Activated CD4-positive, alpha-beta memory T cell treated with anti-CD3 and anti-CD28 coated beads for 36 hours (primary cell): ENCODE measurements around the gene FIGNL1. TPM values are rescaled to one million over a fixed set of nuclear protein-coding genes. Genes with fewer than 3 reads are reported as not detected.
A peak's percentile ranks its signal among the peaks of the same experiment; 100 is the strongest.

Experiments
- CTCF ChIA-PET: fragments of 350-600 bp; sonication (Branson Sonifier 250); formaldehyde crosslinking; loops from one replicate; lab custom pipeline; 2021; ENCODE audit warnings: antibody characterized with exemption, inconsistent platforms; lab: Charles Lee
- POLR2A ChIA-PET: fragments of 350-600 bp; sonication (Branson Sonifier 250); formaldehyde crosslinking; loops from one replicate; lab custom pipeline; 2021; ENCODE audit warnings: antibody characterized with exemption; lab: Charles Lee
- DNase-seq: peaks from one replicate; pipeline ENCODE4 v3.0.0-alpha.2; 2020
- H3K27ac Mint-ChIP-seq: one replicate; pipeline ENCODE4 v1.8.0; 2021; ENCODE audit warnings: mixed read lengths
- H3K27me3 Mint-ChIP-seq: one replicate; pipeline ENCODE4 v1.8.0; 2021; ENCODE audit warnings: mixed read lengths
- H3K36me3 Mint-ChIP-seq: one replicate; pipeline ENCODE4 v1.8.0; 2021; ENCODE audit warnings: mixed read lengths
- H3K4me1 Mint-ChIP-seq: one replicate; pipeline ENCODE4 v1.8.0; 2021; ENCODE audit warnings: low read depth, mixed read lengths
- H3K4me3 Mint-ChIP-seq: one replicate; pipeline ENCODE4 v1.8.0; 2021; ENCODE audit warnings: mild to moderate bottlenecking, mixed read lengths
- H3K9me3 Mint-ChIP-seq: one replicate; pipeline ENCODE4 v1.8.0; 2021; ENCODE audit warnings: mixed read lengths
- intact Hi-C: fragments of 100-400 bp; cut with micrococcal nuclease; formaldehyde crosslinking; loops from one replicate; pipeline ENCODE4 v1.15.1; 2023
- total RNA-seq, 2 experiments: library from RNA; stranded (reverse); gene quantifications; one replicate each; pipeline ENCODE4 v1.2.3, GENCODE V29; 2021

Gene FIGNL1
- total RNA-seq, 2 experiments from 2014 or later: 46.2 to 49.0 TPM

- H3K27me3 Mint-ChIP-seq: no peaks in the 10 kb centered on the region
- CTCF ChIA-PET: interaction anchor here (1.3 to 1.5 kb wide), 2 partner anchors 8 to 204 kb away, joined by 3 read pairs; no protein-coding TSS in a partner anchor
- H3K4me1 Mint-ChIP-seq: peaks cover 44% of the 10 kb centered on the region
- DNase-seq: no peak
- POLR2A ChIA-PET: no interaction called here
- intact Hi-C loops: no loop called here
- H3K4me3 Mint-ChIP-seq: no peak overlapping the region
- H3K36me3 Mint-ChIP-seq: peaks cover 1% of the 10 kb centered on the region
- no peaks in the 10 kb centered on the region for H3K9me3 Mint-ChIP-seq
- H3K27ac Mint-ChIP-seq: no peak overlapping the region
These were observed 40.0 kb downstream of the FIGNL1 start for GRCh38 chr7:50409856-50410745.

GRCh38 chr7:50406935-50407334, 43.2 kb downstream of the FIGNL1 start:
- H3K4me3 Mint-ChIP-seq: no peak overlapping the region

GRCh38 chr7:50405221-50405620, 44.9 kb downstream of the FIGNL1 start:
- H3K9me3 Mint-ChIP-seq: no peaks in the 10 kb centered on the region
- H3K36me3 Mint-ChIP-seq: peaks cover 41% of the 10 kb centered on the region
- ChIA-PET POLR2A (no interaction called here), CTCF (interaction anchor here (1.0 to 3.2 kb wide), 3 partner anchors 11 to 31 kb away, joined by 3 to 11 read pairs (median 3); no protein-coding TSS in a partner anchor)
- intact Hi-C loops: no loop called here
- H3K4me1 Mint-ChIP-seq: peaks cover 80% of the 10 kb centered on the region
- no peak overlapping the region for H3K4me3 Mint-ChIP-seq
- H3K27me3 Mint-ChIP-seq: no peaks in the 10 kb centered on the region
- no peak for DNase-seq
- H3K27ac Mint-ChIP-seq: peak overlapping the region; percentile 63

More at GRCh38 chr7:50406935-50407334, 43.2 kb downstream of the FIGNL1 start:
- intact Hi-C loops: no loop called here
- H3K36me3 Mint-ChIP-seq: peaks cover 24% of the 10 kb centered on the region
- peaks cover 76% of the 10 kb centered on the region for H3K4me1 Mint-ChIP-seq
- peak overlapping the region; percentile 9 for H3K27ac Mint-ChIP-seq
- ChIA-PET POLR2A (interaction anchor here (1.0 kb wide), 1 partner anchor 9 kb away, joined by 5 read pairs; no protein-coding TSS in a partner anchor), CTCF (interaction anchor here (1.2 to 3.2 kb wide), 3 partner anchors 11 to 314 kb away, joined by 5 to 11 read pairs (median 7); partner anchors contain the start of gene ZPBP)
- no peaks in the 10 kb centered on the region for H3K27me3 Mint-ChIP-seq
- no peaks in the 10 kb centered on the region for H3K9me3 Mint-ChIP-seq
- DNase-seq: no peak

GRCh38 chr7:50404392-50404791, 45.8 kb downstream of the FIGNL1 start:
- CTCF ChIA-PET: interaction anchor here (1.2 to 1.9 kb wide), 3 partner anchors 12 to 199 kb away, joined by 3 to 11 read pairs (median 3); no protein-coding TSS in a partner anchor
- H3K36me3 Mint-ChIP-seq: peaks cover 49% of the 10 kb centered on the region
- no peak overlapping the region for H3K4me3 Mint-ChIP-seq
- peak overlapping the region; percentile 49 for H3K27ac Mint-ChIP-seq
- peaks cover 81% of the 10 kb centered on the region for H3K4me1 Mint-ChIP-seq
- intact Hi-C loops: no loop called here
- POLR2A ChIA-PET: no interaction called here
- no peak for DNase-seq
- no peaks in the 10 kb centered on the region for H3K9me3 Mint-ChIP-seq
- H3K27me3 Mint-ChIP-seq: no peaks in the 10 kb centered on the region

- intact Hi-C loops: no loop called here
- DNase-seq: no peak
- ChIA-PET CTCF (interaction anchor here (3.5 kb wide), 1 partner anchor 17 kb away, joined by 20 read pairs; no protein-coding TSS in a partner anchor), POLR2A (no interaction called here)
- Mint-ChIP-seq H3K27ac (no peak overlapping the region), H3K4me3 (no peak overlapping the region), H3K27me3 (no peaks in the 10 kb centered on the region), H3K4me1 (peaks cover 83% of the 10 kb centered on the region), H3K9me3 (no peaks in the 10 kb centered on the region), H3K36me3 (peaks cover 80% of the 10 kb centered on the region)
These were observed 50.0 kb downstream of the FIGNL1 start for GRCh38 chr7:50400114-50400513.

- Mint-ChIP-seq H3K9me3 (no peaks in the 10 kb centered on the region), H3K36me3 (peaks cover 82% of the 10 kb centered on the region), H3K4me3 (no peak overlapping the region), H3K4me1 (peaks cover 79% of the 10 kb centered on the region), H3K27me3 (no peaks in the 10 kb centered on the region), H3K27ac (no peak overlapping the region)
- DNase-seq: no peak
- intact Hi-C loops: loop anchor here (5.0 kb wide), 1 partner anchor 263 kb away; no protein-coding TSS in a partner anchor
- POLR2A ChIA-PET: no interaction called here
- CTCF ChIA-PET: interaction anchor here (2.7 to 3.5 kb wide), 2 partner anchors 18 to 194 kb away, joined by 13 to 20 read pairs; no protein-coding TSS in a partner anchor
These were observed 50.5 kb downstream of the FIGNL1 start for GRCh38 chr7:50399635-50400034.

GRCh38 chr7:50399206-50399605, 50.9 kb downstream of the FIGNL1 start:
- Mint-ChIP-seq H3K36me3 (peaks cover 84% of the 10 kb centered on the region), H3K27me3 (no peaks in the 10 kb centered on the region), H3K4me3 (no peak overlapping the region), H3K27ac (no peak overlapping the region), H3K4me1 (peaks cover 79% of the 10 kb centered on the region), H3K9me3 (no peaks in the 10 kb centered on the region)
- intact Hi-C loops: loop anchor here (5.0 kb wide), 1 partner anchor 263 kb away; no protein-coding TSS in a partner anchor
- ChIA-PET POLR2A (no interaction called here), CTCF (interaction anchor here (0.7 to 3.5 kb wide), 5 partner anchors 17 to 287 kb away, joined by 3 to 20 read pairs (median 6); no protein-coding TSS in a partner anchor)
- DNase-seq: no peak

- POLR2A ChIA-PET: interaction anchor here (1.0 to 3.0 kb wide), 9 partner anchors 9 to 83 kb away, joined by 3 to 13 read pairs (median 5); no protein-coding TSS in a partner anchor
- intact Hi-C loops: loop anchor here (1.0 to 5.0 kb wide), 10 partner anchors 27 to 725 kb away; no protein-coding TSS in a partner anchor
- peaks cover 85% of the 10 kb centered on the region for H3K36me3 Mint-ChIP-seq
- no peak overlapping the region for H3K4me3 Mint-ChIP-seq
- no peaks in the 10 kb centered on the region for H3K27me3 Mint-ChIP-seq
- CTCF ChIA-PET: interaction anchor here (0.7 to 3.5 kb wide), 7 partner anchors 15 to 193 kb away, joined by 3 to 20 read pairs (median 6); no protein-coding TSS in a partner anchor
- no peaks in the 10 kb centered on the region for H3K9me3 Mint-ChIP-seq
- peaks cover 79% of the 10 kb centered on the region for H3K4me1 Mint-ChIP-seq
- peak; percentile 65 for DNase-seq
- H3K27ac Mint-ChIP-seq: peak overlapping the region; percentile 84
These were observed 52.2 kb downstream of the FIGNL1 start for GRCh38 chr7:50397971-50398324.

GRCh38 chr7:50397320-50397970, 52.7 kb downstream of the FIGNL1 start:
- H3K36me3 Mint-ChIP-seq: peaks cover 85% of the 10 kb centered on the region
- no peaks in the 10 kb centered on the region for H3K27me3 Mint-ChIP-seq
- H3K4me1 Mint-ChIP-seq: peaks cover 79% of the 10 kb centered on the region
- ChIA-PET POLR2A (interaction anchor here (0.8 to 3.0 kb wide), 11 partner anchors 9 to 192 kb away, joined by 3 to 13 read pairs (median 4); no protein-coding TSS in a partner anchor), CTCF (interaction anchor here (0.7 to 3.5 kb wide), 9 partner anchors 15 to 305 kb away, joined by 3 to 20 read pairs (median 3); no protein-coding TSS in a partner anchor)
- no peaks in the 10 kb centered on the region for H3K9me3 Mint-ChIP-seq
- intact Hi-C loops: loop anchor here (1.0 to 5.0 kb wide), 10 partner anchors 26 to 726 kb away; no protein-coding TSS in a partner anchor
- DNase-seq: peak; percentile 50
- H3K4me3 Mint-ChIP-seq: peak overlapping the region; percentile 20
- H3K27ac Mint-ChIP-seq: peak overlapping the region; percentile 84

GRCh38 chr7:50396856-50397255, 53.3 kb downstream of the FIGNL1 start:
- H3K4me3 Mint-ChIP-seq: peak overlapping the region; percentile 15
- H3K9me3 Mint-ChIP-seq: no peaks in the 10 kb centered on the region
- ChIA-PET CTCF (interaction anchor here (0.8 to 3.5 kb wide), 6 partner anchors 19 to 304 kb away, joined by 3 to 20 read pairs (median 8); no protein-coding TSS in a partner anchor), POLR2A (interaction anchor here (0.8 to 3.0 kb wide), 9 partner anchors 10 to 192 kb away, joined by 3 to 13 read pairs (median 5); no protein-coding TSS in a partner anchor)
- H3K27me3 Mint-ChIP-seq: no peaks in the 10 kb centered on the region
- peak overlapping the region; percentile 84 for H3K27ac Mint-ChIP-seq
- peak; percentile 51 for DNase-seq
- H3K4me1 Mint-ChIP-seq: peaks cover 79% of the 10 kb centered on the region
- intact Hi-C loops: loop anchor here (1.0 to 5.0 kb wide), 10 partner anchors 26 to 726 kb away; no protein-coding TSS in a partner anchor
- peaks cover 85% of the 10 kb centered on the region for H3K36me3 Mint-ChIP-seq

- Mint-ChIP-seq H3K36me3 (peaks cover 77% of the 10 kb centered on the region), H3K27me3 (no peaks in the 10 kb centered on the region), H3K4me3 (peak overlapping the region; percentile 51), H3K9me3 (no peaks in the 10 kb centered on the region), H3K27ac (peak overlapping the region; percentile 97), H3K4me1 (peaks cover 85% of the 10 kb centered on the region)
- CTCF ChIA-PET: interaction anchor here (0.8 to 1.6 kb wide), 2 partner anchors 22 to 26 kb away, joined by 3 to 7 read pairs; no protein-coding TSS in a partner anchor
- intact Hi-C loops: no loop called here
- no peak for DNase-seq
- POLR2A ChIA-PET: interaction anchor here (0.6 to 2.0 kb wide), 3 partner anchors 22 to 73 kb away, joined by 3 to 7 read pairs (median 3); no protein-coding TSS in a partner anchor
These were observed 55.8 kb downstream of the FIGNL1 start for GRCh38 chr7:50394315-50394714.
